Lower leg skin (tissue), 4 donors: ENCODE results near the gene TMEM114. TPM values are rescaled to one million over a fixed set of nuclear protein-coding genes. Genes with fewer than 3 reads are reported as not detected.

Experiments used
- DNase-seq, 2 donors: peaks; one replicate each; pipeline ENCODE4 v3.0.0-alpha.2; 2019; ENCODE audit warnings: low spot score in 2 of 2
- H3K4me3 ChIP-seq: fragments of 200-600 bp; sonication (generic); 2 replicates; pipeline ENCODE4 v1.5.1; 2017; ENCODE audit warnings: mild to moderate bottlenecking, low read depth; ENCODE audit not compliant: poor library complexity, severe bottlenecking
- POLR2A ChIP-seq, 2 donors: fragments of 450-650 bp; IDR thresholded peaks; one replicate each; pipeline ENCODE4 v1.6.1; 2016 to 2017; ENCODE audit warnings: antibody characterized with exemption in 2 of 2, mild to moderate bottlenecking in 1 of 2, moderate library complexity in 1 of 2
- WGBS, 2 donors: methylation state at CpG; one replicate each; pipeline ENCODE4 v1.1.5; 2018; 5-methylcytosine and 5-hydroxymethylcytosine counted together
- intact Hi-C: fragments of 100-400 bp; cut with DNase I; formaldehyde crosslinking; loops from one replicate; pipeline ENCODE4 v1.15.0; 2023; ENCODE audit warnings: low total_unique reads
- total RNA-seq, 4 donors: library from RNA; depleted of rRNA; stranded (reverse); fragments of >200 nt; gene quantifications; one replicate each; pipeline ENCODE4 v1.1.0, GENCODE V29; 2016
- TF ChIP-seq, protein P1 (sequence below), 3 donors: fragments of 450-650 bp; IDR thresholded peaks; one replicate each; pipeline ENCODE4 v1.5.1; 2016; ENCODE audit warnings: antibody characterized with exemption in 3 of 3, mild to moderate bottlenecking in 3 of 3, moderate library complexity in 2 of 3

TMEM114 gene
- total RNA-seq, 4 donors from 2014 or later, result not detected

DNA sequence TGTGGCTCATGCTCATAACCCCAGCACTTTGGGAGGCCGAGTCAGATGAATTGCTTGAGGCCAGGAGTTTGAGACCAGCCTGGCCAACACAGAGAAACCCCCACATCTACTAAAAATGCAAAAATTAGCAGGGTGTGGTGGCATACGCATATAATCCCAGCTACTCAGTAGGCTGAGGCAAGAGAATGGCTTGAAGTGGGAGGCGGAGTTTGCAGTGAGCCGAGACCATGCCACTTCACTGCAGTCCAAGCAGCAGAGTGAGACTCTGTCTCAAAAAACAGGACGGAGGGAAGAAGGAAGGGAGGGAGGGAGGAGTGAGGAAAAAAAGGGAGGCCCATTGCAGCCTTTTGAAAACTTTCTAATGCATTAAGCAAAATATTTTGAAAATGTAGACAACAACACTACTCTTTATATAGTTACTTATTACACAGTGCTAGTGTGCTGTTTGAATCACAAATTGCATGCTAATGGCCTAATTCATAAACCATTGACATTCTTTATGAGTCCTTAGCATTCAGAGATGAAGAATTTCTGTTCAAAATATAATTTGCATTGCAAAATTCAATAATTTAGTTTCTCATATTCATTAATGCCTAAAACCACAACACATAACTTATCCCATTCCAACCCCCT, 59.4 kb downstream of the TMEM114 start:
- TF ChIP-seq, protein P1, sequence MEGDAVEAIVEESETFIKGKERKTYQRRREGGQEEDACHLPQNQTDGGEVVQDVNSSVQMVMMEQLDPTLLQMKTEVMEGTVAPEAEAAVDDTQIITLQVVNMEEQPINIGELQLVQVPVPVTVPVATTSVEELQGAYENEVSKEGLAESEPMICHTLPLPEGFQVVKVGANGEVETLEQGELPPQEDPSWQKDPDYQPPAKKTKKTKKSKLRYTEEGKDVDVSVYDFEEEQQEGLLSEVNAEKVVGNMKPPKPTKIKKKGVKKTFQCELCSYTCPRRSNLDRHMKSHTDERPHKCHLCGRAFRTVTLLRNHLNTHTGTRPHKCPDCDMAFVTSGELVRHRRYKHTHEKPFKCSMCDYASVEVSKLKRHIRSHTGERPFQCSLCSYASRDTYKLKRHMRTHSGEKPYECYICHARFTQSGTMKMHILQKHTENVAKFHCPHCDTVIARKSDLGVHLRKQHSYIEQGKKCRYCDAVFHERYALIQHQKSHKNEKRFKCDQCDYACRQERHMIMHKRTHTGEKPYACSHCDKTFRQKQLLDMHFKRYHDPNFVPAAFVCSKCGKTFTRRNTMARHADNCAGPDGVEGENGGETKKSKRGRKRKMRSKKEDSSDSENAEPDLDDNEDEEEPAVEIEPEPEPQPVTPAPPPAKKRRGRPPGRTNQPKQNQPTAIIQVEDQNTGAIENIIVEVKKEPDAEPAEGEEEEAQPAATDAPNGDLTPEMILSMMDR (IDR thresholded peaks at IDR 0.05), result no peak
- TF ChIP-seq POLR2A (IDR thresholded peaks at IDR 0.05), result no peak
- no peak overlapping the region for H3K4me3 ChIP-seq
- intact Hi-C loops, result no loop called here
- 57 to 59% methylated on average over 5 of the region's 5 CpGs for WGBS, 2 donors
- DNase-seq, result no peak

DNA sequence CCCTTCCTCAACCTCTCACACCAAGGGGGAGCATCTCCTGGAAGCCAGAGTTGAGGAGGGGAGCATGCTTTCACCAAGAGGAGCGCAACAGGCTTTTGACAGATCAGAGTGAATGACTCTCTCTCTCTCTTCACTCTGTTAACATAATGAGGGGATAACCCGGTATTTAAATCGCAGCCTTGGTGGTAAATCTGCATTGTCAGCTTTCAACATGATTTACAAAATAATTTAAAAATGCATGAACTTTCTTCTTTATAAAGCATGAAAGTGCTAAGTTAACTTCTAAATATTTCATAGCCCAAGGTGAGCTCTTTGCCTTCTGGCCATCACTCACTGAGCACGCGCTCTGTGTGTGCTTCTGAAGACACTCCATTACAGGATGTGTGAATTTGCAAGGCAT, 61.8 kb downstream of the TMEM114 start:
- no peak overlapping the region for H3K4me3 ChIP-seq
- no peak for TF ChIP-seq POLR2A (IDR thresholded peaks at IDR 0.05)
- TF ChIP-seq, protein P1 (IDR thresholded peaks at IDR 0.05), result no peak
- intact Hi-C loops, result no loop called here
- 57 to 69% methylated on average over 5 of the region's 5 CpGs for WGBS, 2 donors
- DNase-seq, result no peak

DNA sequence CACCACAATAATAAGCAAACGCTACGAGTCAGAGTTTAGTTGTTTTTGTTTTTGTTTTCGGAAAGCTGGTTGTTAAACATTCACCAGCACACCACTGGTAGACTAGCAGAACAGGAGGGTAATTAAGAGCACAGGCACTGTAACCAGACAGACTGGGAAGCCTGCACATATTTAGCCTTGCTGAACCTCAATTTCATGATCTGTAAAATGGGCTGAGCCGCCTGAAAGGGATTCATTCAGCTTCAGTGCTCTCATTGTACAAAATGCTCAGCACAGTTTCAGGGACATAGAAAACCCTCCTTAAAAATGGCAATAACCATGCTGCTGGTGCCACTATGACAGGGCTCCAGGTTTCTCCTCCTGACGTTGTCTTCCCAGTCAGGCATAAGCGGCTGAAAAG, 66.4 kb downstream of the TMEM114 start:
- TF ChIP-seq, protein P1 (IDR thresholded peaks at IDR 0.05), result no peak
- TF ChIP-seq POLR2A (IDR thresholded peaks at IDR 0.05), result no peak
- 80 to 85% methylated on average over 6 of the region's 6 CpGs for WGBS, 2 donors
- no peak overlapping the region for H3K4me3 ChIP-seq
- intact Hi-C loops, result no loop called here
- no peak for DNase-seq

DNA sequence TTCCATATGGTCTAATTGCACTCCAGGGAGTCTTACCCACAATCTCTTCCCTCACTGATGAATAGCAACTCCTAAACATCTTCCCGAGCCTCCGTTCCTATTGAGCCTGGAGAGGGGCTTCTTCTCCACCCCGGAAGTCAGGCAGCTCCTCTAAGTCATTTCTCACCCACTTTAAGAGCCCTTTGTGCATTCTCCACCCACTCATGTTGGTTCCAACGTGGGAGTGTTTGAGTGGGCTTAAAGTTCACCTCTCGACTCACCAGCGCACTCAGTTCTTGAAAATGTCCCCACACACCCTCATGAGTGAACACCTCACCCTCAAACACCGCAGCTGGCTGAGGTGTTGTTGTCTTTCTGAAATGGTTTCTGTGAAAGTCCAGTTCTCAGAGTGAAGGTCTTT, 67.6 kb downstream of the TMEM114 start:
- no peak overlapping the region for H3K4me3 ChIP-seq
- no peak for DNase-seq
- 75% methylated on average over 7 of the region's 7 CpGs for WGBS, 2 donors
- intact Hi-C loops, result no loop called here
- TF ChIP-seq, protein P1 (IDR thresholded peaks at IDR 0.05), result no peak
- no peak for TF ChIP-seq POLR2A (IDR thresholded peaks at IDR 0.05)

DNA sequence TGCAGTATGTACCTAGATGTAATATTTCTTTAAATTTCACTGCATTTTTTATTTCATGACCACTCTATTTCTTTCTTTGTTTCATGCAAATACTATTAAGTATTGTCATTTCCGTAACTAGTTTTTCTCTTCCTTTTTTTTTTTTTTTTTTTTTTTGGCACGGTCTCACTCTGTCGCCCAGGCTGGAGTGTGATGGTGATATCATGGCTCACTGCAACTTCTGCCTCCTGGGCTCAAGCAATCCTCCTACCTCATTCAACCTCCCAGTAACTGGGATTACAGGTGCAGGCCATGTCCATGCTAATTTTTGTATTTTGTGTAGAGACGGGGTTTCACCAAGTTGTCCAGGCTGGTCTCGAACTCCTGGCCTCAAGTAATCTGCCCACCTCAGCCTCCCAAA, 70.7 kb downstream of the TMEM114 start:
- no peak for DNase-seq
- H3K4me3 ChIP-seq, result no peak overlapping the region
- WGBS, 2 donors, result 57 to 74% methylated on average over 5 of the region's 5 CpGs
- TF ChIP-seq, protein P1 (IDR thresholded peaks at IDR 0.05), result no peak
- no peak for TF ChIP-seq POLR2A (IDR thresholded peaks at IDR 0.05)
- intact Hi-C loops, result no loop called here

Other genes starting within 250 kb of the TMEM114 start
- 10 to 100 TPM; 12.9 to 49.0 (median 21.1) TPM for gene METTL22, start 31.2 kb upstream of the TMEM114 start, total RNA-seq
- gene ABAT, start 84.1 kb upstream of the TMEM114 start, total RNA-seq, result 1 to 10 TPM; 1.5 to 5.1 (median 2.6) TPM
- 10 to 100 TPM in 3 of 4 donors, 1 to 10 TPM in 1; 7.5 to 11.2 (median 10.8) TPM for gene TMEM186, start 207.1 kb upstream of the TMEM114 start, total RNA-seq
- gene PMM2, start 207.3 kb upstream of the TMEM114 start, total RNA-seq, result 10 to 100 TPM; 20.5 to 41.8 (median 26.8) TPM